Bronchial epithelial cell (primary cell): ENCODE data around the gene TRMU. TPM values are rescaled to one million over a fixed set of nuclear protein-coding genes. Genes with fewer than 3 reads are reported as not detected.
A peak's percentile ranks its signal among the peaks of the same experiment; 100 is the strongest.

ENCODE experiments used
- DNase-seq: peaks from one replicate; pipeline ENCODE4 v3.0.0-alpha.2; 2010; ENCODE audit warnings: low read depth
- FAIRE-seq: peaks from 2 replicates; lab custom pipeline; 2011; peaks lifted over from hg19 to GRCh38; lab: Jason Lieb, UNC
- H3K27me3 ChIP-seq: 2 replicates; pipeline ENCODE4 v1.5.1; 2011; ENCODE audit warnings: low read length; ENCODE audit not compliant: control insufficient read depth, insufficient read depth
- H3K36me3 ChIP-seq: 2 replicates; pipeline ENCODE4 v1.5.1; 2011; ENCODE audit warnings: low read length; ENCODE audit not compliant: control insufficient read depth, insufficient read depth
- H3K4me3 ChIP-seq: 2 replicates; pipeline ENCODE4 v1.5.1; 2011; ENCODE audit warnings: mild to moderate bottlenecking, low read depth, low read length, control low read depth
- CTCF ChIP-seq: IDR thresholded peaks from 2 replicates; pipeline ENCODE4 v1.5.1; 2011; ENCODE audit warnings: mild to moderate bottlenecking, moderate library complexity, low read length, control low read depth, inconsistent platforms; ENCODE audit not compliant: insufficient read depth, severe bottlenecking
- total RNA-seq: library from RNA; depleted of rRNA; stranded (reverse); fragments of >200 nt; gene quantifications from 2 replicates; pipeline ENCODE4 v1.2.1, GENCODE V29; 2014

Gene TRMU
- total RNA-seq, 1 donor from 2014 or later: 38.7 TPM

- H3K27me3 ChIP-seq: no peaks in the 10 kb centered on the region
- H3K36me3 ChIP-seq: peaks cover 2% of the 10 kb centered on the region
- DNase-seq (no peak), FAIRE-seq (no peak)
- no peak for TF ChIP-seq CTCF
- H3K4me3 ChIP-seq: no peak overlapping the region
Measured at GRCh38 chr22:46288846-46289243, 46.7 kb upstream of the TRMU start.

- Histone ChIP-seq H3K36me3 (no peaks in the 10 kb centered on the region), H3K4me3 (no peak overlapping the region), H3K27me3 (no peaks in the 10 kb centered on the region)
- DNase-seq (no peak), FAIRE-seq (no peak)
- no peak for TF ChIP-seq CTCF
Measured at GRCh38 chr22:46289244-46289891, 46.1 kb upstream of the TRMU start.

DNA sequence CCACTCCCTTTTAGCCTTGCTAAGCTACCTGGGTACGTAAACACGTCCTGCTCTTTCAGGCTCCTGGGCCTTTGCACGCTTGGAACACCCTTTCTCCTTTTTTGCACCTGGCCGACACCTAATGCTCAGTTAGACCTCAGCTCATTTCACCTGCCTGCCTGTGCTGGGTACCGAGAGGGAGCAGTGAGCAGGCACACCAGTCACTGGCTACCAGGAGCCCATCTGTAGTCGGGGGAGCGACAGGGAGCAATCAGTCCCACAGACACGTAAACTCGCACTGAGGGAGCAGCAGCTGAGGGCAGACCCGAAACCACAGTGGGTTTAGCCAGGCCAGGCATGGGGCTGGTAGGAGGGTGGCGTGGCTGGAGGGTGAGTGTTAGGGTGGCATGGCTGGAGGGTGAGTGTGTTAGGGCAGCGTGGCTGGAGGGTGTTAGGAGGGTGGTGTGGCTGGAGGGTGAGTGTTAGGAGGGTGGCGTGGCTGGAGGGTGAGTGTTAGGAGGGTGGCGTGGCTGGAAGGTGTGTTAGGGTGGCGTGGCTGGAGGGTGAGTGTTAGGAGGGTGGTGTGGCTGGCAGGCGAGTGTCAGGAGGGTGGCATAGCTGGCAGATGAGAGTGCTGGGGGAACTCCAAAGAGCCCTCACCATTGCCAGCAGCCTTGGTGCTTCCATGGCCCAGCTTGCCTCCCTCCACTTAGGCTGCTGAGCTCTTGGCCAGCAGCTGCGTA lies 45.2 kb upstream of the TRMU start:
- FAIRE-seq: peak; percentile 72
- H3K36me3 ChIP-seq: no peaks in the 10 kb centered on the region

GRCh38 chr22:46290843-46291785 lies 44.4 kb upstream of the TRMU start:
- no peak for FAIRE-seq
- Histone ChIP-seq H3K36me3 (no peaks in the 10 kb centered on the region), H3K4me3 (no peak overlapping the region), H3K27me3 (no peaks in the 10 kb centered on the region)
- no peak for TF ChIP-seq CTCF
- no peak for DNase-seq

More for the DNA sequence above, 45.2 kb upstream of the TRMU start:
- no peaks in the 10 kb centered on the region for H3K27me3 ChIP-seq
- no peak overlapping the region for H3K4me3 ChIP-seq
- no peak for TF ChIP-seq CTCF
- no peak for DNase-seq

GRCh38 chr22:46292173-46292572 lies 43.3 kb upstream of the TRMU start:
- no peaks in the 10 kb centered on the region for H3K36me3 ChIP-seq
- FAIRE-seq (no peak), DNase-seq (no peak)
- H3K4me3 ChIP-seq: no peak overlapping the region
- TF ChIP-seq CTCF: no peak
- H3K27me3 ChIP-seq: no peaks in the 10 kb centered on the region
